K562 (cell line): ENCODE results near the gene TRABD2B. TPM values are rescaled to one million over a fixed set of nuclear protein-coding genes. Genes with fewer than 3 reads are reported as not detected.

Experiments
- ATAC-seq: fragments of 200-7000 bp; cut with Tn5 transposase; 3 replicates; pipeline ENCODE4 v1.9.1; 2020; ENCODE audit warnings: moderate library complexity
- BruUV-seq: library from RNA; stranded (reverse); fragments of 400-500 nt; replicated peaks from 2 replicates; lab custom pipeline; 2021; lab: Mats Ljungman, UMichigan
- CTCF ChIA-PET: fragments of 300-600 bp; formaldehyde crosslinking; extraction: SDS; loops from one replicate; lab custom pipeline; 2021; ENCODE audit warnings: low intra/inter-chr PET ratio; lab: Yijun Ruan, JAX
- POLR2A ChIA-PET: fragments of 300-600, 350-650 bp; sonication (Branson Sonifier 250); formaldehyde crosslinking; extraction: SDS; loops from one replicate; lab custom pipeline; 2021; ENCODE audit warnings: antibody characterized with exemption, inconsistent platforms; lab: Yijun Ruan, JAX
- DNase-seq, 4 experiments: peaks; one replicate each; pipeline versions ENCODE4 v3.0.0 to v3.0.0-alpha.2; 2011 to 2018; ENCODE audit warnings: low spot score in 3 of 4, mixed read lengths in 3 of 4; ENCODE audit errors: extremely low read depth in 1 of 4
- FAIRE-seq: peaks from 2 replicates; lab custom pipeline; 2011; peaks lifted over from hg19 to GRCh38; lab: Jason Lieb, UNC
- H2AFZ ChIP-seq: 2 replicates; pipeline ENCODE4 v1.6.0; 2011; ENCODE audit warnings: low read depth, low read length, control low read depth, inconsistent platforms
- H3K27ac ChIP-seq: fragments of 200-600 bp; 3 replicates; pipeline ENCODE4 v1.8.0; 2011; ENCODE audit warnings: low read depth, mild to moderate bottlenecking, control low read depth, inconsistent platforms, low read length, moderate library complexity, mixed read lengths; ENCODE audit errors: extremely low read depth
- H3K27me3 ChIP-seq, 2 experiments: fragments of 300-600 bp in 1 of 2; 2 replicates in 1 of 2; 3 replicates in 1 of 2; pipeline versions ENCODE4 v1.6.0 to v1.8.0; 2011; ENCODE audit warnings: inconsistent platforms in 2 of 2, low read length in 2 of 2, mild to moderate bottlenecking in 1 of 2, mixed read lengths in 1 of 2, moderate library complexity in 1 of 2; ENCODE audit not compliant: control insufficient read depth in 2 of 2, insufficient read depth in 2 of 2
- H3K36me3 ChIP-seq: fragments of 300-600 bp; 3 replicates; pipeline ENCODE4 v1.8.0; 2011; ENCODE audit warnings: mild to moderate bottlenecking, low read length, inconsistent platforms; ENCODE audit not compliant: control insufficient read depth, insufficient read depth
- H3K4me1 ChIP-seq, 2 experiments: fragments of 200-600 bp in 1 of 2; replicated peaks in 1 of 2; 2 replicates in 1 of 2; 3 replicates in 1 of 2; pipeline versions ENCODE4 v1.5.1 to v1.8.0; 2011; ENCODE audit warnings: inconsistent platforms in 2 of 2, low read length in 2 of 2, mild to moderate bottlenecking in 1 of 2, mixed read lengths in 1 of 2, moderate library complexity in 1 of 2; ENCODE audit not compliant: control insufficient read depth in 2 of 2, insufficient read depth in 2 of 2
- H3K4me2 ChIP-seq: 2 replicates; pipeline ENCODE4 v1.6.1; 2011; ENCODE audit warnings: low read length, control low read depth, inconsistent platforms, mixed read lengths; ENCODE audit not compliant: insufficient read depth
- H3K4me3 ChIP-seq: fragments of 200-600 bp; sonication (generic), shearing (Covaris generic); 2 replicates; pipeline ENCODE4 v1.5.1; 2016; ENCODE audit warnings: control low read depth, inconsistent platforms
- H3K79me2 ChIP-seq: fragments of 200-600 bp; 3 replicates; pipeline ENCODE4 v1.8.0; 2011; ENCODE audit warnings: low read length, inconsistent platforms; ENCODE audit not compliant: control insufficient read depth, insufficient read depth
- H3K9ac ChIP-seq, 2 experiments: 2 replicates each; pipeline versions ENCODE4 v1.6.0 to v1.6.1; 2011; ENCODE audit warnings: low read depth in 2 of 2, low read length in 2 of 2, control low read depth in 1 of 2, inconsistent platforms in 1 of 2, mild to moderate bottlenecking in 1 of 2, mixed read lengths in 1 of 2; ENCODE audit not compliant: insufficient read depth in 1 of 2
- H3K9me1 ChIP-seq: one replicate; pipeline ENCODE4 v1.6.0; 2011; ENCODE audit warnings: inconsistent platforms, mild to moderate bottlenecking, low read length, moderate library complexity; ENCODE audit not compliant: control insufficient read depth, insufficient read depth
- H3K9me3 ChIP-seq: replicated peaks from 2 replicates; pipeline ENCODE4 v1.5.1; 2011; ENCODE audit warnings: low read depth, low read length, inconsistent platforms; ENCODE audit not compliant: control insufficient read depth, insufficient read depth
- H4K20me1 ChIP-seq: replicated peaks from 2 replicates; pipeline ENCODE4 v1.6.1; 2011; ENCODE audit warnings: low read length, inconsistent platforms, mixed read lengths; ENCODE audit not compliant: control insufficient read depth, insufficient read depth
- NRF1 ChIP-seq, 2 experiments: fragments of 450-650 bp; IDR thresholded peaks in 1 of 2; conservative IDR thresholded peaks in 1 of 2; 2 replicates each; pipeline ENCODE4 v1.6.1; 2014; ENCODE audit warnings: mild to moderate bottlenecking in 2 of 2
- POLR3G ChIP-seq: IDR thresholded peaks from 2 replicates; pipeline ENCODE4 v1.6.1; 2011; ENCODE audit not compliant: insufficient read length, insufficient replicate concordance; ENCODE audit errors: extremely low read depth
- SIX5 ChIP-seq, 2 experiments: IDR thresholded peaks; 2 replicates each; pipeline ENCODE4 v1.6.1; 2011; ENCODE audit warnings: low read length in 2 of 2, borderline replicate concordance in 1 of 2, low read depth in 1 of 2, mild to moderate bottlenecking in 1 of 2, moderate library complexity in 1 of 2; ENCODE audit not compliant: insufficient read depth in 1 of 2
- SMARCB1 ChIP-seq: IDR thresholded peaks from 2 replicates; pipeline ENCODE4 v1.6.1; 2011; ENCODE audit warnings: improper control_type of control experiment, low read depth; ENCODE audit not compliant: insufficient read length
- SREBF2 ChIP-seq: sonication (generic); formaldehyde crosslinking; IDR thresholded peaks from 2 replicates; pipeline ENCODE4 v1.4.0; 2020; ENCODE audit warnings: mild to moderate bottlenecking, missing genetic modification reagents
- WGBS: fragments of 100-300 bp; shearing (Covaris generic); methylation state at CpG from one replicate; pipeline ENCODE4 v1.1.6; 2016; ENCODE audit warnings: low coverage, mixed read lengths; ENCODE audit not compliant: insufficient coverage; ENCODE audit errors: missing lambda C conversion rate; 5-methylcytosine and 5-hydroxymethylcytosine counted together
- in situ Hi-C: fragments of 300-500 bp; cut with MboI; formaldehyde crosslinking; loops from 4 replicates; pipeline ENCODE4 v1.15.0; 2018; ENCODE audit warnings: inconsistent platforms, mixed read lengths
- intact Hi-C: fragments of 100-400 bp; cut with micrococcal nuclease; formaldehyde crosslinking; loops from 2 replicates; pipeline ENCODE4 v1.14.2; 2022
- polyA plus RNA-seq, 8 experiments: library from polyadenylated mRNA; depleted of rRNA in 4 of 8; stranded (reverse) in 5 of 8; unstranded in 3 of 8; fragments of >200 nt; fragmentation: Nextera tagmentation in 2 of 8; fragmentation: Illumina TruSeq in 1 of 8; extraction: Ambion mirVana in 2 of 8; extraction: Trizol in 1 of 8; gene quantifications; 2 replicates each; pipeline versions ENCODE4 v1.2.1 to v1.2.3, GENCODE V29; 2011 to 2014; ENCODE audit warnings: inconsistent platforms in 1 of 8, missing spikeins in 1 of 8
- total RNA-seq, 7 experiments: library from RNA; depleted of rRNA in 6 of 7; stranded (reverse); fragments of >200 nt in 6 of 7; fragmentation: Illumina TruSeq in 2 of 7; extraction: Trizol in 2 of 7; gene quantifications; 2 replicates each; pipeline versions ENCODE4 v1.2.1 to v1.2.3, GENCODE V29; 2011 to 2021; ENCODE audit warnings: low replicate concordance in 1 of 7
- TF ChIP-seq, protein P1 (sequence below): fragments of 450-650 bp; conservative IDR thresholded peaks from 2 replicates; pipeline ENCODE4 v1.6.1; 2016; ENCODE audit warnings: missing genetic modification characterization, low read depth, mild to moderate bottlenecking, missing compliant biosample characterization, moderate library complexity
- TF ChIP-seq, protein P2 (sequence below), 3 experiments: IDR thresholded peaks in 2 of 3; conservative IDR thresholded peaks in 1 of 3; 2 replicates each; pipeline ENCODE4 v1.5.1; 2011 to 2012; ENCODE audit warnings: low read length in 3 of 3, mild to moderate bottlenecking in 3 of 3, control low read depth in 2 of 3, improper control_type of control experiment in 1 of 3, inconsistent platforms in 1 of 3, low read depth in 1 of 3, mixed read lengths in 1 of 3, moderate library complexity in 1 of 3; ENCODE audit not compliant: insufficient read depth in 2 of 3

Gene TRABD2B
- total and polyA plus RNA-seq, 9 of the 15 experiments (the other 6 are each of a cell fraction or from before 2014, with no cell fraction given), result not detected

DNA sequence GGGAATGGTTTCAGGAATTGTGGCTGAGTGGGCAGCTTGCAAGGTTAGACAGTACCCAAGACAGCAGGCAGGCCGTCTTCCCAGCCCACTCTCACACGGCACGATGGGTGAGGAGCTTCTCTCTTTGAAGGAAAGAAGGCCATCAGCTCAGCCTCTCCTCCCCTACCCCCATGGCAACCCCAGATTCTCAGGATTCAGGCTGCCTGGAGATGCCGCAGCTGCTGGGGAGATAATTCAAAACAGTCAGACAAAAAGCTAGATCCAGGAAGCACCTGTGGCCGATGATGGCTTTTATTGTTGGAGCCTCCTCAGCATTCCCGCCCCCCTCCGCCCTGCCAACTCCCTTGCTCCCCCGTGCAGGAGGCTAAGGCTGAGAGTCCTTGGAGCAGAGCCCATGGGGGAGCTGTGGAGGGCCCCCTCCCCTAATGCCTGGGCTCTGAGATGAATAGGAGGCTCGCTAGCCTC is 220.5 kb downstream of the TRABD2B start:
- Histone ChIP-seq H3K36me3 (no peaks in the 10 kb centered on the region), H3K9ac (no peak overlapping the region), H3K27me3 (peaks cover 18 to 78% of the 10 kb centered on the region in 2 experiments), H3K4me2 (no peak overlapping the region), H3K9me1 (peaks cover 2% of the 10 kb centered on the region), H4K20me1 (peaks cover 19% of the 10 kb centered on the region; the same call in 1 of the 2 replicates), H3K27ac (no peak overlapping the region), H3K9me3 (no peaks in the 10 kb centered on the region), H2AFZ (no peak overlapping the region), H3K4me1 (no peaks in the 10 kb centered on the region), H3K4me3 (no peak overlapping the region), H3K79me2 (no peaks in the 10 kb centered on the region)
- no peak for TF ChIP-seq NRF1 (conservative IDR thresholded peaks at IDR 0.05 in 1 of 2, IDR thresholded peaks at IDR 0.05 in 1 of 2)
- TF ChIP-seq POLR3G, result no peak
- no peak for TF ChIP-seq SIX5 (IDR thresholded peaks at IDR 0.05; ENCODE audit: borderline replicate concordance in 1 of 2, insufficient read depth in 1 of 2, low read depth in 1 of 2, low read length in 2 of 2)
- TF ChIP-seq SMARCB1, result no peak
- TF ChIP-seq, protein P1, sequence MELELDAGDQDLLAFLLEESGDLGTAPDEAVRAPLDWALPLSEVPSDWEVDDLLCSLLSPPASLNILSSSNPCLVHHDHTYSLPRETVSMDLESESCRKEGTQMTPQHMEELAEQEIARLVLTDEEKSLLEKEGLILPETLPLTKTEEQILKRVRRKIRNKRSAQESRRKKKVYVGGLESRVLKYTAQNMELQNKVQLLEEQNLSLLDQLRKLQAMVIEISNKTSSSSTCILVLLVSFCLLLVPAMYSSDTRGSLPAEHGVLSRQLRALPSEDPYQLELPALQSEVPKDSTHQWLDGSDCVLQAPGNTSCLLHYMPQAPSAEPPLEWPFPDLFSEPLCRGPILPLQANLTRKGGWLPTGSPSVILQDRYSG (tag), result no peak
- TF ChIP-seq SREBF2 (CRISPR knock-in tag), result no peak
- TF ChIP-seq, protein P2, sequence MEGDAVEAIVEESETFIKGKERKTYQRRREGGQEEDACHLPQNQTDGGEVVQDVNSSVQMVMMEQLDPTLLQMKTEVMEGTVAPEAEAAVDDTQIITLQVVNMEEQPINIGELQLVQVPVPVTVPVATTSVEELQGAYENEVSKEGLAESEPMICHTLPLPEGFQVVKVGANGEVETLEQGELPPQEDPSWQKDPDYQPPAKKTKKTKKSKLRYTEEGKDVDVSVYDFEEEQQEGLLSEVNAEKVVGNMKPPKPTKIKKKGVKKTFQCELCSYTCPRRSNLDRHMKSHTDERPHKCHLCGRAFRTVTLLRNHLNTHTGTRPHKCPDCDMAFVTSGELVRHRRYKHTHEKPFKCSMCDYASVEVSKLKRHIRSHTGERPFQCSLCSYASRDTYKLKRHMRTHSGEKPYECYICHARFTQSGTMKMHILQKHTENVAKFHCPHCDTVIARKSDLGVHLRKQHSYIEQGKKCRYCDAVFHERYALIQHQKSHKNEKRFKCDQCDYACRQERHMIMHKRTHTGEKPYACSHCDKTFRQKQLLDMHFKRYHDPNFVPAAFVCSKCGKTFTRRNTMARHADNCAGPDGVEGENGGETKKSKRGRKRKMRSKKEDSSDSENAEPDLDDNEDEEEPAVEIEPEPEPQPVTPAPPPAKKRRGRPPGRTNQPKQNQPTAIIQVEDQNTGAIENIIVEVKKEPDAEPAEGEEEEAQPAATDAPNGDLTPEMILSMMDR (IDR thresholded peaks at IDR 0.05 in 2 of 3, conservative IDR thresholded peaks at IDR 0.05 in 1 of 3; ENCODE audit: insufficient read depth in 2 of 3, low read depth in 1 of 3, low read length in 3 of 3), result no peak
- BruUV-seq, result no TSS peak
- no peak for DNase-seq
- under 1% methylated on average over 9 of the region's 9 CpGs for WGBS
- intact Hi-C loops (no loop called here), in situ Hi-C loops (no loop called here)
- no peak for FAIRE-seq
- CTCF ChIA-PET, result no interaction called here
- ATAC-seq, result no peak
- POLR2A ChIA-PET, result no interaction called here
